ENCODE measurements around the gene OR2S2.
A peak's percentile ranks its signal among the peaks of the same experiment; 100 is the strongest.

The OR2S2 gene

GRCh38 chr9:35966433-35966832 is 8.5 kb upstream of the OR2S2 start:
- no peak for DNase-seq
- Histone ChIP-seq H3K36me3 (ENCODE audit: control insufficient read depth, insufficient read depth, low read length) (no peaks in the 10 kb centered on the region), H3K4me1 (ENCODE audit: control insufficient read depth, insufficient read depth, low read length, poor library complexity, severe bottlenecking) (no peaks in the 10 kb centered on the region), H3K27me3 (replicated peaks; ENCODE audit: control insufficient read depth, insufficient read depth, low read length, poor library complexity, severe bottlenecking) (no peaks in the 10 kb centered on the region), H3K27ac (ENCODE audit: insufficient read depth, low read length, poor library complexity, severe bottlenecking) (no peak overlapping the region), H3K9me3 (ENCODE audit: control insufficient read depth, low read length) (no peaks in the 10 kb centered on the region), H3K4me3 (ENCODE audit: insufficient read depth, low read depth, low read length, poor library complexity, severe bottlenecking) (no peak overlapping the region)

GRCh38 chr9:35965011-35965410 is 7.1 kb upstream of the OR2S2 start:
- no peaks in the 10 kb centered on the region for H3K36me3 ChIP-seq (ENCODE audit: control insufficient read depth, insufficient read depth, low read length)
- no peak overlapping the region for H3K27ac ChIP-seq (ENCODE audit: insufficient read depth, low read length, poor library complexity, severe bottlenecking)
- H3K4me1 ChIP-seq (ENCODE audit: control insufficient read depth, insufficient read depth, low read length, poor library complexity, severe bottlenecking), result no peaks in the 10 kb centered on the region
- no peak overlapping the region for H3K4me3 ChIP-seq (ENCODE audit: insufficient read depth, low read depth, low read length, poor library complexity, severe bottlenecking)
- H3K9me3 ChIP-seq (ENCODE audit: control insufficient read depth, low read length), result no peaks in the 10 kb centered on the region
- no peaks in the 10 kb centered on the region for H3K27me3 ChIP-seq (replicated peaks; ENCODE audit: control insufficient read depth, insufficient read depth, low read length, poor library complexity, severe bottlenecking)
- DNase-seq, result no peak

- Histone ChIP-seq H3K36me3 (ENCODE audit: control insufficient read depth, insufficient read depth, low read length) (no peaks in the 10 kb centered on the region), H3K4me1 (ENCODE audit: control insufficient read depth, insufficient read depth, low read length, poor library complexity, severe bottlenecking) (no peaks in the 10 kb centered on the region), H3K9me3 (ENCODE audit: control insufficient read depth, low read length) (no peaks in the 10 kb centered on the region), H3K27me3 (replicated peaks; ENCODE audit: control insufficient read depth, insufficient read depth, low read length, poor library complexity, severe bottlenecking) (no peaks in the 10 kb centered on the region), H3K4me3 (ENCODE audit: insufficient read depth, low read depth, low read length, poor library complexity, severe bottlenecking) (no peak overlapping the region), H3K27ac (ENCODE audit: insufficient read depth, low read length, poor library complexity, severe bottlenecking) (no peak overlapping the region)
- DNase-seq, result no peak
Measured at GRCh38 chr9:35962126-35962906, 4.4 kb upstream of the OR2S2 start.

GRCh38 chr9:35960039-35960655 is 2.2 kb upstream of the OR2S2 start:
- Histone ChIP-seq H3K4me3 (ENCODE audit: insufficient read depth, low read depth, low read length, poor library complexity, severe bottlenecking) (no peak overlapping the region), H3K36me3 (ENCODE audit: control insufficient read depth, insufficient read depth, low read length) (no peaks in the 10 kb centered on the region), H3K27me3 (replicated peaks; ENCODE audit: control insufficient read depth, insufficient read depth, low read length, poor library complexity, severe bottlenecking) (no peaks in the 10 kb centered on the region), H3K9me3 (ENCODE audit: control insufficient read depth, low read length) (no peaks in the 10 kb centered on the region), H3K4me1 (ENCODE audit: control insufficient read depth, insufficient read depth, low read length, poor library complexity, severe bottlenecking) (no peaks in the 10 kb centered on the region), H3K27ac (ENCODE audit: insufficient read depth, low read length, poor library complexity, severe bottlenecking) (no peak overlapping the region)
- no peak for DNase-seq

- Histone ChIP-seq H3K36me3 (ENCODE audit: control insufficient read depth, insufficient read depth, low read length) (no peaks in the 10 kb centered on the region), H3K4me1 (ENCODE audit: control insufficient read depth, insufficient read depth, low read length, poor library complexity, severe bottlenecking) (no peaks in the 10 kb centered on the region), H3K9me3 (ENCODE audit: control insufficient read depth, low read length) (no peaks in the 10 kb centered on the region), H3K27ac (ENCODE audit: insufficient read depth, low read length, poor library complexity, severe bottlenecking) (no peak overlapping the region), H3K4me3 (ENCODE audit: insufficient read depth, low read depth, low read length, poor library complexity, severe bottlenecking) (no peak overlapping the region), H3K27me3 (replicated peaks; ENCODE audit: control insufficient read depth, insufficient read depth, low read length, poor library complexity, severe bottlenecking) (peaks cover 5% of the 10 kb centered on the region)
- DNase-seq, result no peak
Measured at GRCh38 chr9:35956651-35957050, 1.3 kb downstream of the OR2S2 start.

GRCh38 chr9:35954942-35955546 is 2.9 kb downstream of the OR2S2 start:
- no peaks in the 10 kb centered on the region for H3K36me3 ChIP-seq (ENCODE audit: control insufficient read depth, insufficient read depth, low read length)
- no peaks in the 10 kb centered on the region for H3K9me3 ChIP-seq (ENCODE audit: control insufficient read depth, low read length)
- DNase-seq, result peak in 2 of 3 donors; percentile 11 to 33
- H3K4me1 ChIP-seq (ENCODE audit: control insufficient read depth, insufficient read depth, low read length, poor library complexity, severe bottlenecking), result no peaks in the 10 kb centered on the region
- H3K4me3 ChIP-seq (ENCODE audit: insufficient read depth, low read depth, low read length, poor library complexity, severe bottlenecking), result no peak overlapping the region
- H3K27ac ChIP-seq (ENCODE audit: insufficient read depth, low read length, poor library complexity, severe bottlenecking), result no peak overlapping the region
- peaks cover 5% of the 10 kb centered on the region for H3K27me3 ChIP-seq (replicated peaks; ENCODE audit: control insufficient read depth, insufficient read depth, low read length, poor library complexity, severe bottlenecking)

- H3K4me3 ChIP-seq (ENCODE audit: insufficient read depth, low read depth, low read length, poor library complexity, severe bottlenecking), result no peak overlapping the region
- H3K27ac ChIP-seq (ENCODE audit: insufficient read depth, low read length, poor library complexity, severe bottlenecking), result no peak overlapping the region
- peaks cover 6% of the 10 kb centered on the region for H3K4me1 ChIP-seq (ENCODE audit: control insufficient read depth, insufficient read depth, low read length, poor library complexity, severe bottlenecking)
- DNase-seq, result no peak
- H3K9me3 ChIP-seq (ENCODE audit: control insufficient read depth, low read length), result no peaks in the 10 kb centered on the region
- H3K27me3 ChIP-seq (replicated peaks; ENCODE audit: control insufficient read depth, insufficient read depth, low read length, poor library complexity, severe bottlenecking), result peaks cover 5% of the 10 kb centered on the region
- no peaks in the 10 kb centered on the region for H3K36me3 ChIP-seq (ENCODE audit: control insufficient read depth, insufficient read depth, low read length)
Measured at GRCh38 chr9:35952526-35953191, 5.3 kb downstream of the OR2S2 start.

GRCh38 chr9:35951736-35952135 is 6.2 kb downstream of the OR2S2 start:
- Histone ChIP-seq H3K4me1 (ENCODE audit: control insufficient read depth, insufficient read depth, low read length, poor library complexity, severe bottlenecking) (peaks cover 6% of the 10 kb centered on the region), H3K27me3 (replicated peaks; ENCODE audit: control insufficient read depth, insufficient read depth, low read length, poor library complexity, severe bottlenecking) (peaks cover 5% of the 10 kb centered on the region), H3K36me3 (ENCODE audit: control insufficient read depth, insufficient read depth, low read length) (no peaks in the 10 kb centered on the region), H3K4me3 (ENCODE audit: insufficient read depth, low read depth, low read length, poor library complexity, severe bottlenecking) (no peak overlapping the region), H3K27ac (ENCODE audit: insufficient read depth, low read length, poor library complexity, severe bottlenecking) (no peak overlapping the region), H3K9me3 (ENCODE audit: control insufficient read depth, low read length) (no peaks in the 10 kb centered on the region)
- DNase-seq, result no peak

- Histone ChIP-seq H3K27me3 (replicated peaks; ENCODE audit: control insufficient read depth, insufficient read depth, low read length, poor library complexity, severe bottlenecking) (peaks cover 5% of the 10 kb centered on the region), H3K9me3 (ENCODE audit: control insufficient read depth, low read length) (no peaks in the 10 kb centered on the region), H3K27ac (ENCODE audit: insufficient read depth, low read length, poor library complexity, severe bottlenecking) (no peak overlapping the region), H3K4me1 (ENCODE audit: control insufficient read depth, insufficient read depth, low read length, poor library complexity, severe bottlenecking) (peaks cover 22% of the 10 kb centered on the region), H3K36me3 (ENCODE audit: control insufficient read depth, insufficient read depth, low read length) (no peaks in the 10 kb centered on the region), H3K4me3 (ENCODE audit: insufficient read depth, low read depth, low read length, poor library complexity, severe bottlenecking) (no peak overlapping the region)
- no peak for DNase-seq
Measured at GRCh38 chr9:35948901-35949318, 9.0 kb downstream of the OR2S2 start.

- no peak for DNase-seq
- H3K9me3 ChIP-seq (ENCODE audit: control insufficient read depth, low read length), result no peaks in the 10 kb centered on the region
- no peaks in the 10 kb centered on the region for H3K36me3 ChIP-seq (ENCODE audit: control insufficient read depth, insufficient read depth, low read length)
- H3K27ac ChIP-seq (ENCODE audit: insufficient read depth, low read length, poor library complexity, severe bottlenecking), result no peak overlapping the region
- H3K4me3 ChIP-seq (ENCODE audit: insufficient read depth, low read depth, low read length, poor library complexity, severe bottlenecking), result no peak overlapping the region
- H3K27me3 ChIP-seq (replicated peaks; ENCODE audit: control insufficient read depth, insufficient read depth, low read length, poor library complexity, severe bottlenecking), result peaks cover under 1% of the 10 kb centered on the region
- peaks cover 24% of the 10 kb centered on the region for H3K4me1 ChIP-seq (ENCODE audit: control insufficient read depth, insufficient read depth, low read length, poor library complexity, severe bottlenecking)
Measured at GRCh38 chr9:35948451-35948850, 9.5 kb downstream of the OR2S2 start.
